ENCODE data around the gene LRP2BP.
"Not testable (repeated sequence)": the region's sequence is repeated elsewhere in the genome, so short reads cannot be mapped to it uniquely, and the experiment has no call there.

Gene LRP2BP

DNA sequence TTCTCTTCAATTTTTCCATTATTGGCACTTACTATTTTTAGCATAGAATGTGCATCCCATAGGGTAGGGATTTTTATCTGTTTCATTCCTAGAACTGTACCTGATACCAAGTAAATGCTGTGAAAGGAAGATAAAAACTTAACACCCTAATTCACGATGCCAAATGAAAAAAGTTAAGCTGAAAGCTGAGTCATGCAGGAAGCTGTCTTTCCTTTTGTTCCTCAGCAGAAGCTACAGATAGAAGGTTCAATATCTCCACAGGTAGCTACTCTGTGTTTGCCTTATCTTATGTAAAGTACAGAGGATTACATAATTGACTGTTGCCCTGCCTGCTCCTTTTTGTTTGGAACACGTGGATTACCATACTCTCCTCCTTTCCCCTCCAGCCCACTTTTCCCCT lies 77.0 kb downstream of the LRP2BP start:
- peaks cover 23% of the 10 kb centered on the region for H3K36me3 ChIP-seq (ENCODE audit: control insufficient read depth, insufficient read depth, low read length, severe bottlenecking)
- no peaks in the 10 kb centered on the region for H3K9me3 ChIP-seq (ENCODE audit: control insufficient read depth, low read length)
- no peaks in the 10 kb centered on the region for H3K27me3 ChIP-seq (replicated peaks; ENCODE audit: control insufficient read depth, insufficient read depth, low read length)
- H3K9ac ChIP-seq (ENCODE audit: low read length): no peak overlapping the region
- DNase-seq (ENCODE audit: low read depth): no peak
- no peak overlapping the region for H3K4me3 ChIP-seq (ENCODE audit: low read length)
- H3K4me1 ChIP-seq (ENCODE audit: control insufficient read depth, insufficient read depth, low read length): no peaks in the 10 kb centered on the region

- peaks cover 28% of the 10 kb centered on the region for H3K36me3 ChIP-seq (ENCODE audit: control insufficient read depth, insufficient read depth, low read length, severe bottlenecking)
- no peaks in the 10 kb centered on the region for H3K27me3 ChIP-seq (replicated peaks; ENCODE audit: control insufficient read depth, insufficient read depth, low read length)
- H3K4me1 ChIP-seq (ENCODE audit: control insufficient read depth, insufficient read depth, low read length): no peaks in the 10 kb centered on the region
- no peak overlapping the region for H3K9ac ChIP-seq (ENCODE audit: low read length)
- no peaks in the 10 kb centered on the region for H3K9me3 ChIP-seq (ENCODE audit: control insufficient read depth, low read length)
- DNase-seq (ENCODE audit: low read depth): no peak
- no peak overlapping the region for H3K4me3 ChIP-seq (ENCODE audit: low read length)
Observed at GRCh38 chr4:185317880-185318279, 77.8 kb downstream of the LRP2BP start.

GRCh38 chr4:185317462-185317861 lies 78.3 kb downstream of the LRP2BP start:
- H3K4me3 ChIP-seq (ENCODE audit: low read length); H3K4me1 ChIP-seq (ENCODE audit: control insufficient read depth, insufficient read depth, low read length); H3K27me3 ChIP-seq (replicated peaks; ENCODE audit: control insufficient read depth, insufficient read depth, low read length); H3K9ac ChIP-seq (ENCODE audit: low read length); H3K9me3 ChIP-seq (ENCODE audit: control insufficient read depth, low read length); DNase-seq (ENCODE audit: low read depth): not testable (repeated sequence)
- peaks cover 33% of the 10 kb centered on the region for H3K36me3 ChIP-seq (ENCODE audit: control insufficient read depth, insufficient read depth, low read length, severe bottlenecking)

Data from adipocyte (in vitro differentiated cells).